ENCODE data around the gene APRT.

APRT gene

GRCh38 chr16:88847654-88848053, 35.9 kb upstream of the APRT start:
- Mint-ChIP-seq H3K9me3 (no peaks in the 10 kb centered on the region), H3K36me3 (peaks cover 6% of the 10 kb centered on the region), H3K4me3 (no peak overlapping the region), H3K4me1 (no peaks in the 10 kb centered on the region), H3K27ac (no peak overlapping the region)
- DNase-seq (ENCODE audit: low spot score in 2 of 2) (no peak), ATAC-seq (no peak)

- no peak overlapping the region for H3K4me3 Mint-ChIP-seq
- no peak overlapping the region for H3K27ac Mint-ChIP-seq
- peaks cover 5% of the 10 kb centered on the region for H3K4me1 Mint-ChIP-seq
- no peaks in the 10 kb centered on the region for H3K9me3 Mint-ChIP-seq
- peaks cover 6% of the 10 kb centered on the region for H3K36me3 Mint-ChIP-seq
- ATAC-seq (no peak), DNase-seq (ENCODE audit: low spot score in 2 of 2) (no peak)
Measured at GRCh38 chr16:88846088-88846487, 34.4 kb upstream of the APRT start.

GRCh38 chr16:88844419-88845036, 32.8 kb upstream of the APRT start:
- Mint-ChIP-seq H3K4me3 (no peak overlapping the region), H3K9me3 (no peaks in the 10 kb centered on the region), H3K4me1 (peaks cover 5% of the 10 kb centered on the region), H3K36me3 (peaks cover 11% of the 10 kb centered on the region), H3K27ac (no peak overlapping the region)
- ATAC-seq (no peak), DNase-seq (ENCODE audit: low spot score in 2 of 2) (no peak)

GRCh38 chr16:88843256-88843655, 31.5 kb upstream of the APRT start:
- ATAC-seq (no peak), DNase-seq (ENCODE audit: low spot score in 2 of 2) (no peak)
- Mint-ChIP-seq H3K4me3 (no peak overlapping the region), H3K9me3 (no peaks in the 10 kb centered on the region), H3K36me3 (peaks cover 11% of the 10 kb centered on the region), H3K27ac (no peak overlapping the region), H3K4me1 (peaks cover 5% of the 10 kb centered on the region)

GRCh38 chr16:88842806-88843205, 31.1 kb upstream of the APRT start:
- no peaks in the 10 kb centered on the region for H3K9me3 Mint-ChIP-seq
- no peak for DNase-seq (ENCODE audit: low spot score in 2 of 2)
- no peak for ATAC-seq
- H3K4me1 Mint-ChIP-seq, result peaks cover 5% of the 10 kb centered on the region
- H3K4me3 Mint-ChIP-seq, result no peak overlapping the region
- peaks cover 11% of the 10 kb centered on the region for H3K36me3 Mint-ChIP-seq
- no peak overlapping the region for H3K27ac Mint-ChIP-seq

- H3K4me3 Mint-ChIP-seq, result no peak overlapping the region
- ATAC-seq, result no peak
Measured at GRCh38 chr16:88842308-88842756, 30.6 kb upstream of the APRT start.

GRCh38 chr16:88841521-88842307, 30.0 kb upstream of the APRT start:
- Mint-ChIP-seq H3K4me1 (peaks cover 5% of the 10 kb centered on the region), H3K36me3 (peaks cover 11% of the 10 kb centered on the region), H3K27ac (no peak overlapping the region), H3K9me3 (no peaks in the 10 kb centered on the region), H3K4me3 (no peak overlapping the region)
- peak; percentile 47 for ATAC-seq
- DNase-seq (ENCODE audit: low spot score in 2 of 2), result no peak

More at GRCh38 chr16:88842308-88842756, 30.6 kb upstream of the APRT start:
- H3K4me1 Mint-ChIP-seq, result peaks cover 5% of the 10 kb centered on the region
- H3K27ac Mint-ChIP-seq, result no peak overlapping the region
- peaks cover 11% of the 10 kb centered on the region for H3K36me3 Mint-ChIP-seq
- no peaks in the 10 kb centered on the region for H3K9me3 Mint-ChIP-seq
- DNase-seq (ENCODE audit: low spot score in 2 of 2), result no peak

GRCh38 chr16:88840600-88841215, 29.0 kb upstream of the APRT start:
- H3K36me3 Mint-ChIP-seq, result peaks cover 5% of the 10 kb centered on the region
- no peak overlapping the region for H3K4me3 Mint-ChIP-seq
- DNase-seq (ENCODE audit: low spot score in 2 of 2) (no peak), ATAC-seq (no peak)
- H3K27ac Mint-ChIP-seq, result no peak overlapping the region
- no peaks in the 10 kb centered on the region for H3K9me3 Mint-ChIP-seq
- peaks cover 5% of the 10 kb centered on the region for H3K4me1 Mint-ChIP-seq

- H3K36me3 Mint-ChIP-seq, result peaks cover 5% of the 10 kb centered on the region
- peaks cover 5% of the 10 kb centered on the region for H3K4me1 Mint-ChIP-seq
- no peak overlapping the region for H3K4me3 Mint-ChIP-seq
- DNase-seq (ENCODE audit: low spot score in 2 of 2), result no peak
- H3K9me3 Mint-ChIP-seq, result no peaks in the 10 kb centered on the region
- ATAC-seq, result no peak
- H3K27ac Mint-ChIP-seq, result no peak overlapping the region
Measured at GRCh38 chr16:88839745-88840599, 28.2 kb upstream of the APRT start.

GRCh38 chr16:88839026-88839529, 27.4 kb upstream of the APRT start:
- Mint-ChIP-seq H3K4me1 (peaks cover 5% of the 10 kb centered on the region), H3K36me3 (peaks cover 5% of the 10 kb centered on the region), H3K4me3 (no peak overlapping the region), H3K9me3 (no peaks in the 10 kb centered on the region), H3K27ac (no peak overlapping the region)
- no peak for DNase-seq (ENCODE audit: low spot score in 2 of 2)
- no peak for ATAC-seq

GRCh38 chr16:88838566-88838965, 26.8 kb upstream of the APRT start:
- H3K4me3 Mint-ChIP-seq, result no peak overlapping the region
- no peak overlapping the region for H3K27ac Mint-ChIP-seq
- H3K9me3 Mint-ChIP-seq, result no peaks in the 10 kb centered on the region
- no peak for DNase-seq (ENCODE audit: low spot score in 2 of 2)
- no peak for ATAC-seq
- H3K4me1 Mint-ChIP-seq, result peaks cover 5% of the 10 kb centered on the region
- peaks cover 5% of the 10 kb centered on the region for H3K36me3 Mint-ChIP-seq

GRCh38 chr16:88837806-88838205, 26.1 kb upstream of the APRT start:
- peaks cover 5% of the 10 kb centered on the region for H3K4me1 Mint-ChIP-seq
- H3K27ac Mint-ChIP-seq, result no peak overlapping the region
- no peak overlapping the region for H3K4me3 Mint-ChIP-seq
- H3K9me3 Mint-ChIP-seq, result no peaks in the 10 kb centered on the region
- H3K36me3 Mint-ChIP-seq, result peaks cover 5% of the 10 kb centered on the region
- DNase-seq (ENCODE audit: low spot score in 2 of 2), result no peak
- no peak for ATAC-seq

- Mint-ChIP-seq H3K36me3 (peaks cover 5% of the 10 kb centered on the region), H3K27ac (no peak overlapping the region), H3K9me3 (no peaks in the 10 kb centered on the region), H3K4me1 (no peaks in the 10 kb centered on the region), H3K4me3 (no peak overlapping the region)
- no peak for ATAC-seq
- DNase-seq (ENCODE audit: low spot score in 2 of 2), result no peak
Measured at GRCh38 chr16:88836791-88837190, 25.1 kb upstream of the APRT start.

GRCh38 chr16:88835818-88836217, 24.1 kb upstream of the APRT start:
- ATAC-seq, result no peak
- H3K9me3 Mint-ChIP-seq, result no peaks in the 10 kb centered on the region
- no peaks in the 10 kb centered on the region for H3K4me1 Mint-ChIP-seq
- H3K4me3 Mint-ChIP-seq, result no peak overlapping the region
- no peak for DNase-seq (ENCODE audit: low spot score in 2 of 2)
- H3K27ac Mint-ChIP-seq, result no peak overlapping the region
- peaks cover 5% of the 10 kb centered on the region for H3K36me3 Mint-ChIP-seq

- H3K9me3 Mint-ChIP-seq, result no peaks in the 10 kb centered on the region
- no peak overlapping the region for H3K4me3 Mint-ChIP-seq
- peaks cover 5% of the 10 kb centered on the region for H3K36me3 Mint-ChIP-seq
- DNase-seq (ENCODE audit: low spot score in 2 of 2) (no peak), ATAC-seq (no peak)
- no peak overlapping the region for H3K27ac Mint-ChIP-seq
- H3K4me1 Mint-ChIP-seq, result no peaks in the 10 kb centered on the region
Measured at GRCh38 chr16:88835383-88835782, 23.7 kb upstream of the APRT start.

Data from stimulated activated effector memory CD8-positive, alpha-beta T cell treated with anti-CD3 and anti-CD28 coated beads, Interleukin-12 subunit alpha, Interleukin-12 subunit beta, amount 100 ng/mL, for 72 hours (primary cell).